ENCODE measurements around the gene RCAN3.

DNA sequence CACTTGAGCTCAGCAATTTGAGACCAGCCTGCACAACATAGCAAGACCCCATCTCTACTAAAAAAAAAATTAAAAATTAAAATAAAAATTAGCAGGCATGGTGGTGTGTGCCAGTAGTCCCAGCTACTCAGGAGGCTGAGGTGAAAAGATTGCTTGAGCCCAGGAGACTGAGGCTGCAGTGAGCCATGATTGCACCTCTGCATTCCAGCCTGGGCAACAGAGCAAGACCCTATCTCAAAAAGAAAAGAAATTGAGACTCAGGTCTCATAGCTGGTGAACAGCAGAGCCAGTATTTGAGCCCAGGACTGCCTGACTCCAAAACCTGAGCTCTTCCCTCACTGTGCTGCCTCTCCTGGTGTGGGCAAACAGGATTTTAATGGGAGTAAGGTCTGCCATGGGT, 28.4 kb upstream of the RCAN3 start:
- TF ChIP-seq, protein P1, sequence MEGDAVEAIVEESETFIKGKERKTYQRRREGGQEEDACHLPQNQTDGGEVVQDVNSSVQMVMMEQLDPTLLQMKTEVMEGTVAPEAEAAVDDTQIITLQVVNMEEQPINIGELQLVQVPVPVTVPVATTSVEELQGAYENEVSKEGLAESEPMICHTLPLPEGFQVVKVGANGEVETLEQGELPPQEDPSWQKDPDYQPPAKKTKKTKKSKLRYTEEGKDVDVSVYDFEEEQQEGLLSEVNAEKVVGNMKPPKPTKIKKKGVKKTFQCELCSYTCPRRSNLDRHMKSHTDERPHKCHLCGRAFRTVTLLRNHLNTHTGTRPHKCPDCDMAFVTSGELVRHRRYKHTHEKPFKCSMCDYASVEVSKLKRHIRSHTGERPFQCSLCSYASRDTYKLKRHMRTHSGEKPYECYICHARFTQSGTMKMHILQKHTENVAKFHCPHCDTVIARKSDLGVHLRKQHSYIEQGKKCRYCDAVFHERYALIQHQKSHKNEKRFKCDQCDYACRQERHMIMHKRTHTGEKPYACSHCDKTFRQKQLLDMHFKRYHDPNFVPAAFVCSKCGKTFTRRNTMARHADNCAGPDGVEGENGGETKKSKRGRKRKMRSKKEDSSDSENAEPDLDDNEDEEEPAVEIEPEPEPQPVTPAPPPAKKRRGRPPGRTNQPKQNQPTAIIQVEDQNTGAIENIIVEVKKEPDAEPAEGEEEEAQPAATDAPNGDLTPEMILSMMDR (conservative IDR thresholded peaks at IDR 0.05; ENCODE audit: low read depth, low read length): no peak
- no peak for TF ChIP-seq RCOR1 (IDR thresholded peaks at IDR 0.05; ENCODE audit: insufficient replicate concordance, low read length)
- TF ChIP-seq POLR2A (IDR thresholded peaks at IDR 0.05; ENCODE audit: low read depth, low read length): no peak

Data from IMR-90 (cell line).